Measurements from ENCODE around the gene RAP1A.

DNA sequence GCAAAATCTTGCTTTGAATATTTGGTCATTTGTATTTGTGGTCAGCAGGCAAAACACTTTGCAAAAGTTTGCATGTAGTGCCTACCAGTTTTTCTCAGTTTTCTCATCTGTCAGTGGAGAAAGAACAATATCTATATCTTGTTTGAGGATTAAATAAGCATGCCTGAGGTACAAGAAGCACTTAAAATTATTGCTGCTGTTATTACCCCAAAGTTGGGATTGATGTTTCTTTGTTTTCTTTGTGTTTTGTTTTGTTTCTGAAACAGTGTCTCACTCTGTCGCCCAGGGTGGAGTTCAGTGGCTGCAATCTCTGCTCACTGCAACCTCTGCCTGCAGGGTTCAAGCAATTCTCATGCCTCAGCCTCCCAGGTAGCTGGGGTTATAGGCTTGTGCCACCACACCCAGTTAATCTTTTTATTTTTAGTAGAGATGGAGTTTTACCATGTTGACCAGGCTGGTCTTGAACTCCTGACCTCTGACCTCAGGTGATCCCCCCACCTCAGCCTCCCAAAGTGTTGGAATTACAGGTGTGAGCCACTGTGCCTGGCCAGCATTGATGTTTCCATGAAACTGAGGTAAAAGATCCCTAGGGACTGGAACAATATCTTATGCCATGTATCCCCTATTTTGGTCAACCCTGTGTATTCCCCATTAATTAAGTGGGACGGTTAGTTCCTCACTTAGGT, 15.9 kb downstream of the RAP1A start:
- no peak for TF ChIP-seq CTCF (IDR thresholded peaks at IDR 0.05; ENCODE audit: low read length)
- TF ChIP-seq EZH2 (IDR thresholded peaks at IDR 0.05; ENCODE audit: borderline replicate concordance, low read length): no peak

Measured in OCI-LY1 (cell line).